ENCODE measurements around the gene CWC15.
"Not testable (repeated sequence)": the region's sequence is repeated elsewhere in the genome, so short reads cannot be mapped to it uniquely, and the experiment has no call there.

The CWC15 gene

DNA sequence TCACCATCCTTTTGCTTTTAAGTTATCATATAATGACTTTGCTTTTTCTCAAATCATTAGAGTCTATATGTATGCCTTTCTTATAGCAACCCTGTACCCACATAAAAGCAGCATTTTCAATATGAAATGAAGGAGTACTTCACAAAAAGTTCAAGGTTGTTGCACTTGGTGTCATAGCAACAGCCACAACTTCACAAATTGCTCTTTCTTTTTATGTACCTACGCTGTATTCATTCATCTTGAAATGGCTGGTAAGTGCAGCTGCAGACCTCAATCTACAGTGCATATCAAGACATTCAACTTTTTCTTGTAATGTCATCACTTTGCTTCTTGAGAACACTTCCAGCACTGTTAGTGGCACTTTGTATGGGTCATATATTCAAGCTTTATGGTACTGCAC lies 18.6 kb downstream of the CWC15 start:
- Histone ChIP-seq H3K27me3 (ENCODE audit: low read depth, low read length) (no peaks in the 10 kb centered on the region), H3K9me3 (ENCODE audit: control insufficient read depth in 1 of 2, low read length in 2 of 2) (no peaks in the 10 kb centered on the region)

GRCh38 chr11:94948070-94948617 lies 25.2 kb downstream of the CWC15 start:
- H3K36me3 ChIP-seq (ENCODE audit: control insufficient read depth in 1 of 2, insufficient read depth in 2 of 2, low read length in 2 of 2), result no peaks in the 10 kb centered on the region
- H3K27ac ChIP-seq (ENCODE audit: low read length), result no peak overlapping the region
- no peaks in the 10 kb centered on the region for H3K9me3 ChIP-seq (ENCODE audit: control insufficient read depth in 1 of 2, low read length in 2 of 2)
- no peaks in the 10 kb centered on the region for H3K27me3 ChIP-seq (ENCODE audit: low read depth, low read length)
- no peak overlapping the region for H3K4me3 ChIP-seq (ENCODE audit: low read depth in 1 of 2, low read length in 2 of 2)
- no peaks in the 10 kb centered on the region for H3K4me1 ChIP-seq (ENCODE audit: control insufficient read depth in 1 of 2, insufficient read depth in 2 of 2, low read length in 2 of 2)

More for the DNA sequence above, 18.6 kb downstream of the CWC15 start:
- no peak overlapping the region for H3K27ac ChIP-seq (ENCODE audit: low read length)
- no peaks in the 10 kb centered on the region for H3K4me1 ChIP-seq (ENCODE audit: control insufficient read depth in 1 of 2, insufficient read depth in 2 of 2, low read length in 2 of 2)
- no peak overlapping the region for H3K4me3 ChIP-seq (ENCODE audit: low read depth in 1 of 2, low read length in 2 of 2)
- peaks cover 0 to 11% of the 10 kb centered on the region in 2 donors for H3K36me3 ChIP-seq (ENCODE audit: control insufficient read depth in 1 of 2, insufficient read depth in 2 of 2, low read length in 2 of 2)

DNA sequence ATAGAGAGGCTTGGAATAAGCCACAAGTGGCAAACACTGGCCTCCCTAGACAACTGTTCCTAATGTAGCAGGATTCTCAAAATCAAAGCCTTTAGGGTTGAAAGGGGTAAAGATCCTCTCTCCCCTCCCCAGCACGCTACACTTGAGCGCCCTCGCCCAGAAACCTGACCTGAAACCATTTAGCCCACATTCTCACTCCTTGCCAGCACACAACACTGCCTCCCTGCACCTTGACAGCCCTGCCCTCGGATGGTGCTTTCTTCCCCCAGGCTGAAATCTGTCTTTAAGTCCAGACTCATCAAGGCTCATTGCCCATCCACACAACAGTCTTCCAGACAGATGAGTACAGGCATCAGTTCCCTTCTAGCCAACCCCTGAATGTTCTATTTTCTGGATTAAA lies 26.5 kb downstream of the CWC15 start:
- no peak overlapping the region for H3K27ac ChIP-seq (ENCODE audit: low read length)
- no peak overlapping the region for H3K4me3 ChIP-seq (ENCODE audit: low read depth in 1 of 2, low read length in 2 of 2)
- no peaks in the 10 kb centered on the region for H3K9me3 ChIP-seq (ENCODE audit: control insufficient read depth in 1 of 2, low read length in 2 of 2)
- H3K4me1 ChIP-seq (ENCODE audit: control insufficient read depth in 1 of 2, insufficient read depth in 2 of 2, low read length in 2 of 2), result no peaks in the 10 kb centered on the region
- no peaks in the 10 kb centered on the region for H3K36me3 ChIP-seq (ENCODE audit: control insufficient read depth in 1 of 2, insufficient read depth in 2 of 2, low read length in 2 of 2)
- H3K27me3 ChIP-seq (ENCODE audit: low read depth, low read length), result no peaks in the 10 kb centered on the region

GRCh38 chr11:94941131-94941530 lies 32.2 kb downstream of the CWC15 start:
- Histone ChIP-seq H3K36me3 (ENCODE audit: control insufficient read depth in 1 of 2, insufficient read depth in 2 of 2, low read length in 2 of 2) (no peaks in the 10 kb centered on the region), H3K4me1 (ENCODE audit: control insufficient read depth in 1 of 2, insufficient read depth in 2 of 2, low read length in 2 of 2) (peaks cover 0 to 12% of the 10 kb centered on the region in 2 donors), H3K9me3 (ENCODE audit: control insufficient read depth in 1 of 2, low read length in 2 of 2) (no peaks in the 10 kb centered on the region)

DNA sequence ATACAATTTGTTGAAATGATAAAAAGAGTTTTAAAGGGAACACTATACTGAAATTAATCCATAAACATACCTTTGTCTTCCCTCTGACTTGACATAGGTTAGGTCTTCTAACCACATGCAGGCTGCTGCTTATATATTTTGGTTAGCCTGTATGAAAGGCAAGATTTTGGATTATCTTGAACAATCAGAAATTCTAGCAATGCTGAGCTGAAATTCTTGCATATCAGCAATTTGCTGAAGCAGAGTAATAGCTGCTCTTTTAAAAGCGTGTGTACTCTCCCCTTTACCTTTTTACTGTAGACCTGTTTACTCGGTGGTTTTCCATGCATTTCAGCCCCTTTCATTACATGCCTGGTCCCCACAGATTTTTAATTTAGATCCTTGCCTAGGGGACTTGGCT lies 34.0 kb downstream of the CWC15 start:
- Histone ChIP-seq H3K4me1 (ENCODE audit: control insufficient read depth in 1 of 2, insufficient read depth in 2 of 2, low read length in 2 of 2) (peaks cover 0 to 12% of the 10 kb centered on the region in 2 donors), H3K27ac (ENCODE audit: low read length) (no peak overlapping the region), H3K36me3 (ENCODE audit: control insufficient read depth in 1 of 2, insufficient read depth in 2 of 2, low read length in 2 of 2) (no peaks in the 10 kb centered on the region), H3K4me3 (ENCODE audit: low read depth in 1 of 2, low read length in 2 of 2) (no peak overlapping the region), H3K9me3 (ENCODE audit: control insufficient read depth in 1 of 2, low read length in 2 of 2) (no peaks in the 10 kb centered on the region), H3K27me3 (ENCODE audit: low read depth, low read length) (no peaks in the 10 kb centered on the region)

More at GRCh38 chr11:94941131-94941530, 32.2 kb downstream of the CWC15 start:
- no peak overlapping the region for H3K4me3 ChIP-seq (ENCODE audit: low read depth in 1 of 2, low read length in 2 of 2)
- no peak overlapping the region for H3K27ac ChIP-seq (ENCODE audit: low read length)
- H3K27me3 ChIP-seq (ENCODE audit: low read depth, low read length), result no peaks in the 10 kb centered on the region

DNA sequence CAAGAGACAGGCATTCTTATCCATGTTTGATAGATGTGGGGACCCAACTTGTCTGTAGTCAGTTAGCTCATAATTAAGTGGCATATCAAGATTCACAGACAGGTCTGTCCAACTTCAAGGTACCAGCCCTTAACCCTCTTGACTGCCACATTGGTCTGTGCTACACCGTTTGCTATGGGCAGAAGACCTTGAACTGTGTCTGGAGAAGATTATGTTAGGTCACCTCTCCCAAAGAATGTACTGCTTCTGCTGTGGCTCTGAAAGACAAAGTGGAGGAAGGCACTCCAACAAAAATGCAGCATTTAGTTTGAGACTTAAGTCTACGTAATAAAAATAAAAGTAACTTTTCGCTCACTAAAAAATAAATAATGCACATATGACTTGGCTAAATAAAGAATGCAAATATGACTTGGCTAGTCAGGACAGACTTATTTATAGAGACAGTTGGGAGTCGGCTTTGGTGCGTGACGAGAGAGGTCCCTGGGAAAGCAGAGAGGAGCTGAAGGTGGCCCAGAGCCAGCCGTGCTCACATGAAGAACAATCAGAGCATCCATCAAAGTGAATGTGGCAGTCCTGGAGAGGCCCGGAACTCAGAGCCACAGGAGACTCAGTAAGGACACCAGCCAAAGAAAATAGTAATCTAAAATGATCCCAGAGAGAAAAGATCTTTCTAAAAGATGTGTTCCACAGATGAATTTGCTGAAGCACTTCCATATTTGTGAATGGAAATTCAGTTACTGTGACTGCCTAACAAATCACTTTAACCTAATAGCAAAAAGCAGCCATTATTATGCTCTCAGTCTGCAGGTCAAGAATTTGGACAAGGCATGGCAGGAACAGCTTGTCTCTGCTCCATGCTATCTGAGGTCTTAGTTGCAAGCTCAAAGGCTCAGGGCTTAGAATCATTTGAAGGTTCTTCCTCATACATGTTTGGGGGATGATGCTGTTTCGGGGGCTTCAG lies 35.0 kb downstream of the CWC15 start:
- H3K27me3 ChIP-seq (ENCODE audit: low read depth, low read length), result no peaks in the 10 kb centered on the region
- H3K4me3 ChIP-seq (ENCODE audit: low read depth in 1 of 2, low read length in 2 of 2), result no peak overlapping the region
- no peaks in the 10 kb centered on the region for H3K36me3 ChIP-seq (ENCODE audit: control insufficient read depth in 1 of 2, insufficient read depth in 2 of 2, low read length in 2 of 2)
- peaks cover 8 to 20% of the 10 kb centered on the region in 2 donors for H3K4me1 ChIP-seq (ENCODE audit: control insufficient read depth in 1 of 2, insufficient read depth in 2 of 2, low read length in 2 of 2)
- no peaks in the 10 kb centered on the region for H3K9me3 ChIP-seq (ENCODE audit: control insufficient read depth in 1 of 2, low read length in 2 of 2)
- no peak overlapping the region for H3K27ac ChIP-seq (ENCODE audit: low read length)

- H3K27ac ChIP-seq (ENCODE audit: low read length), result no peak overlapping the region
- peaks cover 8 to 23% of the 10 kb centered on the region in 2 donors for H3K4me1 ChIP-seq (ENCODE audit: control insufficient read depth in 1 of 2, insufficient read depth in 2 of 2, low read length in 2 of 2)
- no peaks in the 10 kb centered on the region for H3K9me3 ChIP-seq (ENCODE audit: control insufficient read depth in 1 of 2, low read length in 2 of 2)
- H3K36me3 ChIP-seq (ENCODE audit: control insufficient read depth in 1 of 2, insufficient read depth in 2 of 2, low read length in 2 of 2), result no peaks in the 10 kb centered on the region
- no peaks in the 10 kb centered on the region for H3K27me3 ChIP-seq (ENCODE audit: low read depth, low read length)
- H3K4me3 ChIP-seq (ENCODE audit: low read depth in 1 of 2, low read length in 2 of 2), result no peak overlapping the region
Observed at GRCh38 chr11:94934846-94935245, 38.5 kb downstream of the CWC15 start.

DNA sequence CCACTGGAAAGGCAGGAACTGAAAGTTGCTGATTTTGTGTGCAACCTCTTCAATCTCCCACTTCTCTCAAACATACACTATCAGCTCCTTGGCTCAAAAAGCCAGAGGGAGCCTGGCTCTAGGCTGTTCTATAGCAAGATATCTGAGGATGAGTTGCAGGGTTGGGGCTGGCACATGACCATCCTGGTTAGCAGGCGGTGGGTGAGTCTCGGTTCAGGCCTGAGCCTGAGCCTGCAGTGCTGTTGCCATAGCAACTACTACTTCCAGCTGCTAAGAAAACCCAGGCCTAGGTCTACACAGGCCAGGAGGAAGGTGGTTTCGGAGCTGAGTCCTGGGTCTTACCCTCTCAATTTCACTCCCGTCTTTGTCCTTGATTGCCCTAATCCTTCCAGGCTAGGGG lies 39.0 kb downstream of the CWC15 start:
- H3K4me1 ChIP-seq (ENCODE audit: control insufficient read depth in 1 of 2, insufficient read depth in 2 of 2, low read length in 2 of 2), result peaks cover 8 to 23% of the 10 kb centered on the region in 2 donors
- no peak overlapping the region for H3K27ac ChIP-seq (ENCODE audit: low read length)
- no peaks in the 10 kb centered on the region for H3K36me3 ChIP-seq (ENCODE audit: control insufficient read depth in 1 of 2, insufficient read depth in 2 of 2, low read length in 2 of 2)
- no peaks in the 10 kb centered on the region for H3K9me3 ChIP-seq (ENCODE audit: control insufficient read depth in 1 of 2, low read length in 2 of 2)
- no peaks in the 10 kb centered on the region for H3K27me3 ChIP-seq (ENCODE audit: low read depth, low read length)
- no peak overlapping the region for H3K4me3 ChIP-seq (ENCODE audit: low read depth in 1 of 2, low read length in 2 of 2)

- no peaks in the 10 kb centered on the region for H3K36me3 ChIP-seq (ENCODE audit: control insufficient read depth in 1 of 2, insufficient read depth in 2 of 2, low read length in 2 of 2)
- no peak overlapping the region for H3K27ac ChIP-seq (ENCODE audit: low read length)
- H3K9me3 ChIP-seq (ENCODE audit: control insufficient read depth in 1 of 2, low read length in 2 of 2), result no peaks in the 10 kb centered on the region
- no peak overlapping the region for H3K4me3 ChIP-seq (ENCODE audit: low read depth in 1 of 2, low read length in 2 of 2)
- no peaks in the 10 kb centered on the region for H3K27me3 ChIP-seq (ENCODE audit: low read depth, low read length)
- peaks cover 8 to 19% of the 10 kb centered on the region in 2 donors for H3K4me1 ChIP-seq (ENCODE audit: control insufficient read depth in 1 of 2, insufficient read depth in 2 of 2, low read length in 2 of 2)
Observed at GRCh38 chr11:94933223-94934130, 39.9 kb downstream of the CWC15 start.

GRCh38 chr11:94932503-94932902 lies 40.9 kb downstream of the CWC15 start:
- Histone ChIP-seq H3K27me3 (ENCODE audit: low read depth, low read length) (no peaks in the 10 kb centered on the region), H3K4me1 (ENCODE audit: control insufficient read depth in 1 of 2, insufficient read depth in 2 of 2, low read length in 2 of 2) (peaks cover 17 to 21% of the 10 kb centered on the region in 2 donors), H3K27ac (ENCODE audit: low read length) (no peak overlapping the region), H3K9me3 (ENCODE audit: control insufficient read depth in 1 of 2, low read length in 2 of 2) (no peaks in the 10 kb centered on the region), H3K36me3 (ENCODE audit: control insufficient read depth in 1 of 2, insufficient read depth in 2 of 2, low read length in 2 of 2) (no peaks in the 10 kb centered on the region), H3K4me3 (ENCODE audit: low read depth in 1 of 2, low read length in 2 of 2) (no peak overlapping the region)

DNA sequence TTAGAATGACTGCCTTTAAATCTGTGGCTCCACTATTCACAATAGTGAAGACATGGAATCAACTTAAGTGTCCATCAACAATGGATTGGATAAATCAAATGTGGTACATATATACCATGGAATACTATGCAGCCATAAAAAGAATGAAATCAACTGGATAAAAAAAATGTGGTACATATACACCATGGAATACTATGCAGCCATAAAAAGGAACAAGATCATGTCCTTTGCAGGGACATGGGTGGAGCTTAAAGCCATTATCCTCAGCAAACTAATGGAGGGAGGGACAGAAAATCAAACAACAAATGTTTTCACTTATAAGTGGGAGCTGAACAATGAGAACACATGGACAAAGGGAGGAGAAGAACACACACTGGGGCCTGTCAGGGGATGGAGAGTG lies 41.3 kb downstream of the CWC15 start:
- H3K27me3 ChIP-seq (ENCODE audit: low read depth, low read length); H3K27ac ChIP-seq (ENCODE audit: low read length); H3K4me3 ChIP-seq (ENCODE audit: low read depth in 1 of 2, low read length in 2 of 2); H3K9me3 ChIP-seq (ENCODE audit: control insufficient read depth in 1 of 2, low read length in 2 of 2); H3K36me3 ChIP-seq (ENCODE audit: control insufficient read depth in 1 of 2, insufficient read depth in 2 of 2, low read length in 2 of 2): not testable (repeated sequence)
- H3K4me1 ChIP-seq (ENCODE audit: control insufficient read depth in 1 of 2, insufficient read depth in 2 of 2, low read length in 2 of 2), result peaks cover 21 to 26% of the 10 kb centered on the region in 2 donors

Measured in muscle layer of duodenum (tissue), 2 donors.